Glutamatergic neuron (in vitro differentiated cells): ENCODE results near the gene LPAR2. TPM values are rescaled to one million over a fixed set of nuclear protein-coding genes. Genes with fewer than 3 reads are reported as not detected.

ENCODE experiments used
- DNase-seq: peaks from one replicate; pipeline ENCODE4 v3.0.0; 2022
- H3K27ac Mint-ChIP-seq: one replicate; pipeline ENCODE4 v1.8.0; 2020; ENCODE audit warnings: mild to moderate bottlenecking, mixed read lengths, inconsistent platforms; ENCODE audit not compliant: unreplicated experiment
- H3K27me3 Mint-ChIP-seq: one replicate; pipeline ENCODE4 v1.8.0; 2020; ENCODE audit warnings: mild to moderate bottlenecking, moderate library complexity, mixed read lengths, inconsistent platforms; ENCODE audit not compliant: unreplicated experiment
- H3K36me3 Mint-ChIP-seq: one replicate; pipeline ENCODE4 v1.8.0; 2020; ENCODE audit warnings: mild to moderate bottlenecking, mixed read lengths, inconsistent platforms; ENCODE audit not compliant: unreplicated experiment
- H3K4me1 Mint-ChIP-seq: one replicate; pipeline ENCODE4 v1.8.0; 2020; ENCODE audit warnings: mild to moderate bottlenecking, low read depth, mixed read lengths, inconsistent platforms; ENCODE audit not compliant: unreplicated experiment
- H3K4me3 Mint-ChIP-seq: one replicate; pipeline ENCODE4 v1.8.0; 2020; ENCODE audit warnings: mild to moderate bottlenecking, mixed read lengths, inconsistent platforms; ENCODE audit not compliant: unreplicated experiment
- H3K9me3 Mint-ChIP-seq: one replicate; pipeline ENCODE4 v1.8.0; 2020; ENCODE audit warnings: mild to moderate bottlenecking, moderate library complexity, mixed read lengths, inconsistent platforms; ENCODE audit not compliant: unreplicated experiment
- CTCF ChIP-seq: fragments of 200-600 bp; sonication (generic); IDR thresholded peaks from one replicate; pipeline ENCODE4 v1.5.0; 2021; ENCODE audit not compliant: partially characterized antibody, unreplicated experiment
- total RNA-seq: library from RNA; stranded (reverse); fragmentation: NEBNext Ultra II Directional; extraction: Animal tissue kit (Norgen Biotek cat#: 25700); gene quantifications from one replicate; pipeline ENCODE4 v1.2.1, GENCODE V29; 2021; ENCODE audit not compliant: unreplicated experiment

Gene LPAR2
- total RNA-seq, 1 donor from 2014 or later, result 364 TPM

- Mint-ChIP-seq H3K4me3 (peak overlapping the region; percentile 85), H3K9me3 (peaks cover 21% of the 10 kb centered on the region), H3K27ac (peak overlapping the region; percentile 95), H3K4me1 (peaks cover 31% of the 10 kb centered on the region), H3K27me3 (peaks cover 14% of the 10 kb centered on the region), H3K36me3 (no peaks in the 10 kb centered on the region)
- no peak for DNase-seq
- TF ChIP-seq CTCF, result no peak
Observed at GRCh38 chr19:19619181-19619848, 8.7 kb downstream of the LPAR2 start.

- peak; percentile 99 for DNase-seq
- peaks cover 16% of the 10 kb centered on the region for H3K9me3 Mint-ChIP-seq
- H3K4me1 Mint-ChIP-seq, result peaks cover 30% of the 10 kb centered on the region
- H3K36me3 Mint-ChIP-seq, result no peaks in the 10 kb centered on the region
- peak within 1 kb of the TSS; percentile 95 for H3K27ac Mint-ChIP-seq
- no peak for TF ChIP-seq CTCF
- H3K4me3 Mint-ChIP-seq, result peak within 1 kb of the TSS; percentile 91
- peaks cover 14% of the 10 kb centered on the region for H3K27me3 Mint-ChIP-seq
Observed at GRCh38 chr19:19618219-19619051, 9.6 kb downstream of the LPAR2 start, which contains the start of gene PBX4. Gene PBX4 (minus strand): TSS chr19:19618687. CDS start chr19:19618629, 58 bp downstream.

GRCh38 chr19:19615086-19615485, 12.9 kb downstream of the LPAR2 start:
- Mint-ChIP-seq H3K4me3 (peak overlapping the region; percentile 71), H3K27me3 (peaks cover 14% of the 10 kb centered on the region), H3K4me1 (peaks cover 29% of the 10 kb centered on the region), H3K9me3 (peaks cover 14% of the 10 kb centered on the region), H3K36me3 (no peaks in the 10 kb centered on the region), H3K27ac (no peak overlapping the region)
- TF ChIP-seq CTCF, result no peak
- no peak for DNase-seq

- H3K4me1 Mint-ChIP-seq, result peaks cover 24% of the 10 kb centered on the region
- no peaks in the 10 kb centered on the region for H3K36me3 Mint-ChIP-seq
- H3K9me3 Mint-ChIP-seq, result peaks cover 7% of the 10 kb centered on the region
- peaks cover 10% of the 10 kb centered on the region for H3K27me3 Mint-ChIP-seq
- H3K4me3 Mint-ChIP-seq, result peak overlapping the region; percentile 31
- H3K27ac Mint-ChIP-seq, result no peak overlapping the region
- DNase-seq, result no peak
- TF ChIP-seq CTCF, result no peak
Observed at GRCh38 chr19:19613506-19613905, 14.5 kb downstream of the LPAR2 start.
